Measurements from ENCODE around the gene TUBA8.

TUBA8 gene

GRCh38 chr22:18116634-18117033 lies 6.0 kb downstream of the TUBA8 start:
- no peak overlapping the region for H3K4me3 ChIP-seq (ENCODE audit: low read depth, low read length, poor library complexity, severe bottlenecking)
- no peaks in the 10 kb centered on the region for H3K9me3 ChIP-seq (ENCODE audit: low read length)
- H3K4me1 ChIP-seq (ENCODE audit: insufficient read depth, low read length, severe bottlenecking), result no peaks in the 10 kb centered on the region
- no peak overlapping the region for H3K4me2 ChIP-seq (ENCODE audit: low read length)
- no peaks in the 10 kb centered on the region for H4K20me1 ChIP-seq (ENCODE audit: insufficient read depth, low read length)
- H3K36me3 ChIP-seq (ENCODE audit: insufficient read depth, low read length), result no peaks in the 10 kb centered on the region
- H3K9me2 ChIP-seq (ENCODE audit: low read depth, low read length), result no peaks in the 10 kb centered on the region
- H3K9ac ChIP-seq (ENCODE audit: low read length), result no peak overlapping the region
- TF ChIP-seq EZH2 (IDR thresholded peaks at IDR 0.05; ENCODE audit: borderline replicate concordance, low read length) (no peak), CTCF (IDR thresholded peaks at IDR 0.05; ENCODE audit: low read length) (no peak)
- H3K27ac ChIP-seq (ENCODE audit: low read depth, low read length, poor library complexity, severe bottlenecking), result no peak overlapping the region
- H2AFZ ChIP-seq (ENCODE audit: low read length), result no peak overlapping the region
- H3K79me2 ChIP-seq (ENCODE audit: insufficient read depth, low read length), result no peaks in the 10 kb centered on the region
- no peaks in the 10 kb centered on the region for H3F3A ChIP-seq (ENCODE audit: insufficient read depth, low read length)
- H3K27me3 ChIP-seq (ENCODE audit: insufficient read depth, low read length), result 0 out of 2 replicates have a peak, but pooled peaks cover 3% of the 10 kb centered on the region

DNA sequence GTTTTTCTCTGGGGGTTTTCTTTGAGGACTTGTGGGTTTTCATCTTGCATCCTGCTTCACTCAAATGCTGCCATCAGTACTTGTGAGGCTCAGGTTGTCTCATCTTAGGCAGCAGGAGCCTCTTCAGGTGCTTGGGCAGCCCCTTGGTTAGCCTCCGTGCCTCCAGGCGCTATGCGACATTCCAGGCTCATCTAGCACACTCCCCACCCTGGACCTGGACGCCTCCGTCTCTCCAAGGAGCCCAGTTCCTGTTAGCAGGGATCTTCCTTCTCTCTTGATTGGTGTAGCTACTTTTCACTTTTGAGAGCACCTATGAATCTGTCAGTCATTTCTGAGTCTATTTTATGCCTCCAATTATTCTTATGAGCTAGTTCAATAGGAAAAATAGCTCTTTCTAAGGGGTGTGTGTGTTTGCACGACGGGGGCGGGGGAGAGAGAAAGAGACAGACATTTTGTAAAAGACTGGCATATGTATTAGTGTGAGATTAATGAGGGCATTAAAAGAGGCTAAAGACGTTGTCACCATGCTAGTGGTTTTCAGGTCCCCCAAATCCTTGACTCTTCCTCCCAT lies 7.8 kb downstream of the TUBA8 start:
- TF ChIP-seq CTCF (IDR thresholded peaks at IDR 0.05; ENCODE audit: low read length), result no peak
- TF ChIP-seq EZH2 (IDR thresholded peaks at IDR 0.05; ENCODE audit: borderline replicate concordance, low read length), result no peak
- H3K79me2 ChIP-seq (ENCODE audit: insufficient read depth, low read length), result no peaks in the 10 kb centered on the region
- no peaks in the 10 kb centered on the region for H3K4me1 ChIP-seq (ENCODE audit: insufficient read depth, low read length, severe bottlenecking)
- H3K36me3 ChIP-seq (ENCODE audit: insufficient read depth, low read length), result no peaks in the 10 kb centered on the region
- H3F3A ChIP-seq (ENCODE audit: insufficient read depth, low read length), result no peaks in the 10 kb centered on the region
- H3K9me3 ChIP-seq (ENCODE audit: low read length), result no peaks in the 10 kb centered on the region
- no peaks in the 10 kb centered on the region for H3K9me2 ChIP-seq (ENCODE audit: low read depth, low read length)
- H3K27me3 ChIP-seq (ENCODE audit: insufficient read depth, low read length), result 0 out of 2 replicates have a peak, but pooled peaks cover 3% of the 10 kb centered on the region
- H3K27ac ChIP-seq (ENCODE audit: low read depth, low read length, poor library complexity, severe bottlenecking), result no peak overlapping the region
- H4K20me1 ChIP-seq (ENCODE audit: insufficient read depth, low read length), result no peaks in the 10 kb centered on the region
- no peak overlapping the region for H3K9ac ChIP-seq (ENCODE audit: low read length)
- no peak overlapping the region for H3K4me3 ChIP-seq (ENCODE audit: low read depth, low read length, poor library complexity, severe bottlenecking)
- no peak overlapping the region for H2AFZ ChIP-seq (ENCODE audit: low read length)
- H3K4me2 ChIP-seq (ENCODE audit: low read length), result no peak overlapping the region

GRCh38 chr22:18119409-18120110 lies 9.0 kb downstream of the TUBA8 start:
- H3K9me3 ChIP-seq (ENCODE audit: low read length), result no peaks in the 10 kb centered on the region

More at GRCh38 chr22:18119409-18120110, 9.0 kb downstream of the TUBA8 start:
- Histone ChIP-seq H3K27ac (ENCODE audit: low read depth, low read length, poor library complexity, severe bottlenecking) (no peak overlapping the region), H4K20me1 (ENCODE audit: insufficient read depth, low read length) (no peaks in the 10 kb centered on the region), H3K9me2 (ENCODE audit: low read depth, low read length) (no peaks in the 10 kb centered on the region), H3K4me1 (ENCODE audit: insufficient read depth, low read length, severe bottlenecking) (no peaks in the 10 kb centered on the region), H3K4me2 (ENCODE audit: low read length) (no peak overlapping the region), H3K4me3 (ENCODE audit: low read depth, low read length, poor library complexity, severe bottlenecking) (no peak overlapping the region), H3K27me3 (ENCODE audit: insufficient read depth, low read length) (0 out of 2 replicates have a peak, but pooled peaks cover 3% of the 10 kb centered on the region), H3K36me3 (ENCODE audit: insufficient read depth, low read length) (no peaks in the 10 kb centered on the region), H3F3A (ENCODE audit: insufficient read depth, low read length) (no peaks in the 10 kb centered on the region), H2AFZ (ENCODE audit: low read length) (no peak overlapping the region), H3K79me2 (ENCODE audit: insufficient read depth, low read length) (no peaks in the 10 kb centered on the region), H3K9ac (ENCODE audit: low read length) (no peak overlapping the region)
- TF ChIP-seq EZH2 (IDR thresholded peaks at IDR 0.05; ENCODE audit: borderline replicate concordance, low read length), result no peak
- TF ChIP-seq CTCF (IDR thresholded peaks at IDR 0.05; ENCODE audit: low read length), result no peak
